Hippocampal formation (tissue), 2 donors: ENCODE data around the gene RAD51D.
"Not testable (repeated sequence)": the region's sequence is repeated elsewhere in the genome, so short reads cannot be mapped to it uniquely, and the experiment has no call there.

Experiments
- DNase-seq, 2 donors: peaks; one replicate each; lab custom pipeline; 2025; lab: John Stamatoyannopoulos, UW

Gene RAD51D

DNA sequence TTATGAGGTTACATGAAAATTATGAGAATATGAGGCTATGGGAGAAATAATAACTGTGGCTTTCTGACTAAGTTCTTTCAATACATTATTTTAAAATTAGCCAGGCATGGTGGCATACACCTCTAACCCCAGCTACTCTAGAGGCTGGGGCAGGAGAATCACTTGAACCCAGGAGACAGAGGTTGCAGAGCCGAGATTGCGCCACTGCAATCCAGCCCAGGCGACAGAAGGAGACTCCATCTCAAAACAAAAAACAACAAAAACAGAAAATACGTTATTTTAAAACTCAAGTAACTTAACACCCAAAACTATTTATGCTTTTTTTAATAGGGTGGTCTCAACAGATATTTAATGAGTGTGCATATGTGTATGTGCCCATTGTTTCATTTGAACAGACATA lies 53.8 kb downstream of the RAD51D start:
- no peak for DNase-seq

DNA sequence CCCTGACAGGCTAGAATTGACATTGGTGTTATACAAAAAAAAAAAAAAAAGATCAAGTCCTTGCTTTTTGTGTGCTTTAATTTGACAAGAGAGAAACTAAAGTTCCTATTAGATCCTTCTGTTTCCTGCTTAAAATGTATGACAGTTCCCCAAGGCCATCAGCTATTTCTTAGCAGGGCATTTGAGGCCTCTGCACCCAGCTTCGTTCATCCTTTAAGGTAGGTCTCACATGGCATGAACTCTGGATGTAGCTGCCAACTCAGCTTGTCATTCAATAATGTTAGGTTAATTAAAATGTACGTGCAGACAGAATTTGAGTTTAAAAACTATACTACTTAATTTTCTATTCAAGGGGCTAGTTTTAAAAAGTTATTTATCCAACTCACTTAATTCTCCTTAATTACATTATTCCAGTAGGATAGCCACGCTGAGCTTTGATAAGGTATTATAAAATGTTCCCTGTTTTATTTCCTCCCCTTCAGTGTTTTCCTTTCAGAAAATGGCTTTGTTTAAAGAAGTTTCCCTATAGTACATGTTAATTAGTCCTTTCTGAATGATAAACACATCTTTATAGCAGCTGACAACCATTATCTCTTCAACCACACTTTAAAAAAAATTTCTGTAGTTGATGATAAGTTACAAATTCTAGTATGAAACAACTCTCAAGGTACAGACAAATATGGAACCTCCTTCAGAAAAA lies 55.0 kb downstream of the RAD51D start:
- no peak for DNase-seq

DNA sequence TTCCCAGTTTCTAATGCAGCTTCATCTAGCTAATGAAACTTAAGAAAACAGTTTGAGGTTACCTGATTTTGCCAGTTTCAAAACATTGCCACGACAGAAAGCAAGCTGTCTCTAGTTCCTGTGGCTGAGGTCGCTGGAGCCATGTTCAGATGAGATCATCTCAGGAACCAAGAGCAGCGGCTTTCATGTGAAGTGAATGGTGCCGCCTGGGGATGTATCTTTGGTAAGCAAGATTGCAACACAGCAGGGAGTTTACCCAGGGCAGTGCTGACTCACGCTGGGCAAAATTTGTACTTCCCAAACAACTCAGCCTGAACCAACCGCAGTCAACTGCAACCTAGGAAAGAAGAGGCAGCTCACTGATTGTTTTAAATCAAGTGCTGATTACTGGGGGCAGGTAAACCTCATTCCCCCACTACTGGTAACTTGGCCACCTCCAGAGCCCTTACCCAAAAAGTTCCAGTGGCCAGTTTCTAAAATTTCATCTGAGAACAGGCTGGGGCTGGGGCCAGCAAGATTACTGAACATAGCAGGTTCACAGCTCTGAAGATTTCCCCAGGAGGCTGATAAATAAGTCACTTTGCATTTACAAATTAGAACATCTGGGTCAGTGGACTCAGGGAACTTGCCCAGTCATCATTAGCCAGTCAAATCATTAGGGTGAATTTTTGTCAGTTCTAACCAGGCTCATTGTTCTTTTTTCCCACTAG lies 56.0 kb downstream of the RAD51D start, which contains the start of gene RFFL:
RFFL (minus strand) TSS at position 194 of the 710 bp plus-strand sequence. CDS start 37,154 bp downstream, outside the sequence.
- DNase-seq, result peak; percentile 86 to 97

GRCh38 chr17:35062308-35062707 lies 57.4 kb downstream of the RAD51D start:
- no peak for DNase-seq

GRCh38 chr17:35057332-35057915 lies 62.2 kb downstream of the RAD51D start:
- DNase-seq, result no peak

DNA sequence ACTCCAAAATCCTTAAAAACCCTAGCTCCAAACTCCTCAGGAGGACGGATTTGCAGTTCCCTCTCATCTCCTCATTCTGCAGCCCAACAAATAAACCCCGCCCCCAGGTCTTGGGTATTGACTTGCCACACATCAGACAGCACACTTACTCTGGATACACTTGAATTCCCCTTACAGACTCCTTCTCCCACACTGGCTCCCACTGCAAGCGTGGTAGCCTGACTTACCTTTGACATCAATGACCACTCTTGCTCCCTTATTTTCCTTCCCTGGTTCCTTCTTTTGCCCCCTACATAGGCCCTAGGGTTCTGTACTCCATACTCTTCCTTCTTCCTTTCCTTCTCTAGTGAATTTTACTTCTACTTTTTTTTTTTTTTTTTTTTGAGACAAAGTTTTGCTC lies 63.6 kb downstream of the RAD51D start:
- DNase-seq, result no peak

GRCh38 chr17:35053204-35053603 lies 66.5 kb downstream of the RAD51D start:
- no peak for DNase-seq

DNA sequence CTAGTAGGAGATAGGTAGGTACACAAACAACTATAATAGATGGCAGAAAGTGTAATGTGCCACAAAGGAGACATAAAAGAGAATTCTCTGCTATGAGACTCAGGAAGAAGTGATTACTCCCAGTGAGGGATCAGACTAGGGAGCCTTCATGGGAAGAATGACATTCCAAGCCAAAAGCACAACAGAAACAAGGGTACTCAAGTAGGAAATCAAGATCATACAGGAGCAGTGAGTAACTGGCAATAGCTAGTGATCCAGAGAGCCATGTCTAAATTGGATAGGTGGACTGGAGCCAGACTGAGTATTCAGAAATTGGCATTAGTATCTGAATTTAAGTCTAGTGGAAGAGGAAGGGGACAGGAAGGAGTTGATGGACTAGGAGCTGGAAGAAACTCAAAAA lies 66.9 kb downstream of the RAD51D start:
- no peak for DNase-seq

GRCh38 chr17:35052241-35052610 lies 67.4 kb downstream of the RAD51D start:
- no peak for DNase-seq

GRCh38 chr17:35051579-35052240 lies 68.0 kb downstream of the RAD51D start:
- DNase-seq, result no peak

- DNase-seq, result peak in 1 of 2 donors; percentile 31
Observed at GRCh38 chr17:35051183-35051578, 68.5 kb downstream of the RAD51D start.

DNA sequence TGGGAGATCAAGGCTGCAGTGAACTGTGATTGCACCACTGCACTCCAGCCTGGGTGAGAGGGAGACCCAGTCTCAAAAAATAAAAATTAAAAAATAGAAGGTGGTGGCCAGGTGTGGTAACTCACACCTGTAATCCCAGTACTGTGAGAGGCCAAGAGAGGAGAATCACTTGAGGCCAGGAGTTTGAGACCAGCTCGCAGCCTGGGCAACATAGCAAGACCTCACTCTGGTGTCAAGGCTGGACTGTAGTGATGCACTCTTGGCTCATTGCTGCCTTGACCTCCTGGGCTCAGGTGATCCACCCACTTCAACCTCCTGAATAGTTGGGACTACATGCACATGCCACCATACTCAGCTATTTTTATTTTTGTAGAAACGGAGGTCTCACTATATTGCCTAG lies 69.5 kb downstream of the RAD51D start:
- no peak for DNase-seq

GRCh38 chr17:35048685-35049379 lies 70.8 kb downstream of the RAD51D start:
- DNase-seq, result no peak

DNA sequence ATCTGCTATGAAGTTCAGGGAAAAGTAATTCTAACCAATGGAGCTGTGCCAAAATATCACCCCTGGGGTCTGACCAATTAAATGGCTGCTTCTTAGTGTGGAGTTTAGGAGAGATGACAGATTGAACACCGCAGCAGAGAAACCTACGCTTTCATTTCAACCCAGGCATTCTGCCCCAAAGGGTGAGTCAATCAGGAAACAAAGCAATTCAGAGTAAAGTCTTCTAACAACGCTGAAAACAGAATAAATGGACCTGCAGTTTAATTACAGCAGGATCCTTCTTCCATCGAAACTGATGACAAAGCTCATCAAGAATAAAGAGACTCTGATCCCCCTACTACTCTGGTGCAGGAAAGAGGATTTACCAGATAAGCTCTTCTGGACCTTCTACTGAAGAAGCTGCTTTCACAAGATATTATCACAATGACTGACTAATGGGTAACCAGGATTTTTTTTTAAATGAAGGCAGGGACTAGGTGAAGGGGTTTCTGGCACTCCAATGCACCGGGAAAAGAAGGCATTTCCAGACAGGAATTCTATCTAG lies 72.8 kb downstream of the RAD51D start:
- no peak for DNase-seq

GRCh38 chr17:35046245-35046644 lies 73.4 kb downstream of the RAD51D start:
- DNase-seq, result no peak

GRCh38 chr17:35045458-35045979 lies 74.1 kb downstream of the RAD51D start:
- DNase-seq, result not testable (repeated sequence)

GRCh38 chr17:35044181-35044580 lies 75.5 kb downstream of the RAD51D start:
- no peak for DNase-seq
